Measurements from ENCODE around the gene RABGEF1. TPM values are rescaled to one million over a fixed set of nuclear protein-coding genes. Genes with fewer than 3 reads are reported as not detected.
"Not testable (repeated sequence)": the region's sequence is repeated elsewhere in the genome, so short reads cannot be mapped to it uniquely, and the experiment has no call there.

The RABGEF1 gene
- total RNA-seq, 1 experiment from 2014 or later: 49.5 TPM

DNA sequence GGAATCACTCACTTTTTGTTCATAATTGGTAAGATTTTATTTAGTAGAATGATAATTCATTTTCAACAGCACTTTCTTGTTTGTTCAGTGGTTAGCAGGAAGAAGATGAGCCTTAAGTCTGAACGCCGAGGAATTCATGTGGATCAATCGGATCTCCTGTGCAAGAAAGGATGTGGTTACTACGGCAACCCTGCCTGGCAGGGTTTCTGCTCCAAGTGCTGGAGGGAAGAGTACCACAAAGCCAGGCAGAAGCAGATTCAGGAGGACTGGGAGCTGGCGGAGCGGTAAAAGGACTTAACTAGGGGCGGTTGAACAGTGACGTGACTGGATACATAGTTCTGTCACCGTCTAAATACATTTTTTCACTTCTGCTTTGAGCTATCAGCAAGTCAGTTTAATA is 31.3 kb downstream of the RABGEF1 start:
- no peak overlapping the region for H3K27ac Mint-ChIP-seq (ENCODE audit: low read depth, unreplicated experiment)
- ChIA-PET POLR2A (interaction anchor here (1.1 kb wide), 1 partner anchor 118 kb away, joined by 3 read pairs; no protein-coding TSS in a partner anchor), CTCF (interaction anchor here (0.6 to 0.7 kb wide), 2 partner anchors 28 to 188 kb away, joined by 3 to 4 read pairs; no protein-coding TSS in a partner anchor)
- TF ChIP-seq, protein P1, sequence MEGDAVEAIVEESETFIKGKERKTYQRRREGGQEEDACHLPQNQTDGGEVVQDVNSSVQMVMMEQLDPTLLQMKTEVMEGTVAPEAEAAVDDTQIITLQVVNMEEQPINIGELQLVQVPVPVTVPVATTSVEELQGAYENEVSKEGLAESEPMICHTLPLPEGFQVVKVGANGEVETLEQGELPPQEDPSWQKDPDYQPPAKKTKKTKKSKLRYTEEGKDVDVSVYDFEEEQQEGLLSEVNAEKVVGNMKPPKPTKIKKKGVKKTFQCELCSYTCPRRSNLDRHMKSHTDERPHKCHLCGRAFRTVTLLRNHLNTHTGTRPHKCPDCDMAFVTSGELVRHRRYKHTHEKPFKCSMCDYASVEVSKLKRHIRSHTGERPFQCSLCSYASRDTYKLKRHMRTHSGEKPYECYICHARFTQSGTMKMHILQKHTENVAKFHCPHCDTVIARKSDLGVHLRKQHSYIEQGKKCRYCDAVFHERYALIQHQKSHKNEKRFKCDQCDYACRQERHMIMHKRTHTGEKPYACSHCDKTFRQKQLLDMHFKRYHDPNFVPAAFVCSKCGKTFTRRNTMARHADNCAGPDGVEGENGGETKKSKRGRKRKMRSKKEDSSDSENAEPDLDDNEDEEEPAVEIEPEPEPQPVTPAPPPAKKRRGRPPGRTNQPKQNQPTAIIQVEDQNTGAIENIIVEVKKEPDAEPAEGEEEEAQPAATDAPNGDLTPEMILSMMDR (IDR thresholded peaks at IDR 0.05; ENCODE audit: unreplicated experiment): no peak
- intact Hi-C loops (cut with micrococcal nuclease): no loop called here
- H3K4me1 Mint-ChIP-seq (ENCODE audit: insufficient read depth, unreplicated experiment): peaks cover 14% of the 10 kb centered on the region
- H3K36me3 Mint-ChIP-seq (ENCODE audit: insufficient read depth, unreplicated experiment): peaks cover 67% of the 10 kb centered on the region
- H3K4me3 Mint-ChIP-seq (ENCODE audit: unreplicated experiment): no peak overlapping the region
- H3K9me3 Mint-ChIP-seq (ENCODE audit: unreplicated experiment): no peaks in the 10 kb centered on the region
- no peak for DNase-seq (ENCODE audit: unreplicated experiment)
- no peaks in the 10 kb centered on the region for H3K27me3 Mint-ChIP-seq (ENCODE audit: insufficient read depth, unreplicated experiment)
- no TSS peak for BruUV-seq (replicated peaks)

DNA sequence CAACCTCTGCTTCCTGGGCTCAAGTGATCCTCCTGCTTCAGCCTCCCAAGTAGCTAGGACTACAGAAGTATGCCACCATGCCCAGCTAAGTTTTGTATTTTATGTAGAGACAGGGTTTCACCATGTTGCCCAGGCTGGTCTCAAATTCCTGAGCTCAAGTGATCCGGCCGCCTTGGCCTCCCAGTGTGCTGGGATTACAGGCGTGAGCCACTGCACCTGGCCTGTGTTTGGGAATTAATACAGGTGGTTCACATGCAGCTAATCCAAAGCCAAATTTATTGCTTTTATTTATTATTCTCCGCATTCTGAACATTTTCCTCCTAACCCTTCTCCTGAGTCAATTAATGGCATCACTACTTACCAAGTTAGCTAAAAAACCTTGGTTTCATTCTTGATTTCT is 33.2 kb downstream of the RABGEF1 start:
- ChIA-PET CTCF (interaction anchor here (0.7 kb wide), 1 partner anchor 9 kb away, joined by 4 read pairs; no protein-coding TSS in a partner anchor), POLR2A (interaction anchor here (0.7 kb wide), 1 partner anchor 33 kb away, joined by 3 read pairs; the partner anchor contains the start of gene RABGEF1)
- intact Hi-C loops (cut with micrococcal nuclease); H3K4me3 Mint-ChIP-seq (ENCODE audit: unreplicated experiment); BruUV-seq (replicated peaks); H3K27ac Mint-ChIP-seq (ENCODE audit: low read depth, unreplicated experiment); H3K9me3 Mint-ChIP-seq (ENCODE audit: unreplicated experiment); H3K27me3 Mint-ChIP-seq (ENCODE audit: insufficient read depth, unreplicated experiment); DNase-seq (ENCODE audit: unreplicated experiment): not testable (repeated sequence)
- peaks cover 81% of the 10 kb centered on the region for H3K36me3 Mint-ChIP-seq (ENCODE audit: insufficient read depth, unreplicated experiment)
- peaks cover 14% of the 10 kb centered on the region for H3K4me1 Mint-ChIP-seq (ENCODE audit: insufficient read depth, unreplicated experiment)

DNA sequence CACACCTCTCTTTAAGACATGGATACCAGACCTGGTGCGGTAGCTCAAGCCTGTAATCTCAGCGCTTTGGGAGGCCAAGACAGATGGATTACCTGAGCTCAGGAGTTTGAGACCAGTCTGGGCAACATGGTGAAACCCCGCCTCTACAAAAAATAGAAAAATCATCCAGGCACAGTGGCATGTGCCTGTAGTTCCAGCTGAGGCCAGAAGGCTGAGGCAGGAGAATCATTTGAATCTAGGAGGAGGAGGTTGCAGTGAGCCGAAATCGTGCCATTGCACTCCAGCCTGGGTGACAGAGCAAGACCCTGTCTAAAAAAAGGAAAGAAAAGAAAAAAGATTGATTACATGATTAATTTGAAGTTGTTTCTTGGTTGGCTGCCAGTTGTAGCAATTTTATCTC is 35.9 kb downstream of the RABGEF1 start:
- intact Hi-C loops (cut with micrococcal nuclease); DNase-seq (ENCODE audit: unreplicated experiment); H3K9me3 Mint-ChIP-seq (ENCODE audit: unreplicated experiment); BruUV-seq (replicated peaks); H3K4me3 Mint-ChIP-seq (ENCODE audit: unreplicated experiment); H3K27ac Mint-ChIP-seq (ENCODE audit: low read depth, unreplicated experiment); H3K27me3 Mint-ChIP-seq (ENCODE audit: insufficient read depth, unreplicated experiment): not testable (repeated sequence)
- CTCF ChIA-PET: interaction anchor here (1.2 kb wide), 1 partner anchor 22 kb away, joined by 3 read pairs; no protein-coding TSS in a partner anchor
- Mint-ChIP-seq H3K4me1 (ENCODE audit: insufficient read depth, unreplicated experiment) (peaks cover 12% of the 10 kb centered on the region), H3K36me3 (ENCODE audit: insufficient read depth, unreplicated experiment) (peaks cover 95% of the 10 kb centered on the region)
- POLR2A ChIA-PET: interaction anchor here (1.0 to 1.4 kb wide), 2 partner anchors 34 to 95 kb away, joined by 3 read pairs; no protein-coding TSS in a partner anchor

DNA sequence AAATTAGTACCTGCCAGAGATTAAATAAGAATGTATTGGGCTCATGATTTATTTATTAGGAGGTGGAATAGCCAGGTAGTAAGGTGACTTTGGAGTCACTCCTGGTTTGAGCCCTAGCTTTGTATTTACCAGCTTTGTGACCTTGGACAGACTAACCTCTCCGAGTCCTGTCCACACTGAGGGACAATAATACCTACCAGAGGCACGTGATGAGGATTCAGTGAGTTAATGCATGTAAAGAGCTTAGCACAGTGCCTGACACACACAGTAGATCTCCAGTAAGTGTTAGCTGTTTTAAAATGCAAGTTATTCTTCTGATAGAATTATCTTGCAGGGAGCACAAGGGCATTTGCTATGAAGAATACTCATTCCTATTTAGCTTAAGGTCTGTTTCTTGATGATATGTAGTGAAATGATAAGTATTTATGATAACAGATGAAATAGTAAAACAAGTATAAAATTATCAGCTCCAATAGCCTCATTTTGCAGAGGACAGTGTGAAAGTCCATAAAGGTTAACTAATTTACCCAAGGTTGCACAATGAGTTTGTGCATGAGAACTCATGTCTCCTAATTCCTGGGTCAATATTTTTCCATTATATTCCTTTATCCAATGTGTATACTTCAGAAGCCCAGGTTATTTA is 36.4 kb downstream of the RABGEF1 start:
- POLR2A ChIA-PET: interaction anchor here (1.3 to 1.4 kb wide), 2 partner anchors 34 to 37 kb away, joined by 3 read pairs; partner anchors contain the start of gene RABGEF1
- TF ChIP-seq, protein P1 (IDR thresholded peaks at IDR 0.05; ENCODE audit: unreplicated experiment): no peak
- Mint-ChIP-seq H3K36me3 (ENCODE audit: insufficient read depth, unreplicated experiment) (peaks cover 95% of the 10 kb centered on the region), H3K27ac (ENCODE audit: low read depth, unreplicated experiment) (no peak overlapping the region), H3K4me1 (ENCODE audit: insufficient read depth, unreplicated experiment) (peaks cover 12% of the 10 kb centered on the region), H3K4me3 (ENCODE audit: unreplicated experiment) (no peak overlapping the region), H3K27me3 (ENCODE audit: insufficient read depth, unreplicated experiment) (no peaks in the 10 kb centered on the region), H3K9me3 (ENCODE audit: unreplicated experiment) (no peaks in the 10 kb centered on the region)
- intact Hi-C loops (cut with micrococcal nuclease): no loop called here
- CTCF ChIA-PET: interaction anchor here (0.6 to 1.2 kb wide), 2 partner anchors 21 to 208 kb away, joined by 3 read pairs; no protein-coding TSS in a partner anchor
- DNase-seq (ENCODE audit: unreplicated experiment): no peak
- no TSS peak for BruUV-seq (replicated peaks)

DNA sequence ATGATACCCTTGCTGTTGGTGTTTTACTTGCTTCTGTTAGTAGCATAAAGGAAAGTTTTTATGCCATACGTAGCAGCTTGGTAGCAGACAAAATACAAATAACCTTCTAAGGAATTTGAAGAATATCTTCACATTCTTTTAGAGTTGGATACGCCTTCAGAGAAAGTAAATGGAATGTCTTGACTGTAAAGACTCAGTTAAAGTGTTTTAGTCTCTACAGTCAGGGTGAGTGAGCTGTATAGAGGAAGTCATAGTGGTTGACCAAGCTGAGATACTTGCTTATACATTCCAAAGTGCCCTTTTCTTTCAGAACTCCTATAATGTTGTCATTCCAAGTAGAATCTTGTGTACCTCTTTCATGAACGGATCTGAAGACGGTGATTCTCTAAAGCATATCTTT is 37.7 kb downstream of the RABGEF1 start:
- peaks cover 91% of the 10 kb centered on the region for H3K36me3 Mint-ChIP-seq (ENCODE audit: insufficient read depth, unreplicated experiment)
- intact Hi-C loops (cut with micrococcal nuclease): no loop called here
- no peak for DNase-seq (ENCODE audit: unreplicated experiment)
- no peaks in the 10 kb centered on the region for H3K27me3 Mint-ChIP-seq (ENCODE audit: insufficient read depth, unreplicated experiment)
- no peaks in the 10 kb centered on the region for H3K9me3 Mint-ChIP-seq (ENCODE audit: unreplicated experiment)
- H3K4me3 Mint-ChIP-seq (ENCODE audit: unreplicated experiment): no peak overlapping the region
- ChIA-PET CTCF (no interaction called here), POLR2A (interaction anchor here (0.8 kb wide), 1 partner anchor 219 kb away, joined by 3 read pairs; the partner anchor contains the start of gene TYW1)
- H3K4me1 Mint-ChIP-seq (ENCODE audit: insufficient read depth, unreplicated experiment): peaks cover 12% of the 10 kb centered on the region
- TF ChIP-seq, protein P1 (IDR thresholded peaks at IDR 0.05; ENCODE audit: unreplicated experiment): no peak
- no TSS peak for BruUV-seq (replicated peaks)
- no peak overlapping the region for H3K27ac Mint-ChIP-seq (ENCODE audit: low read depth, unreplicated experiment)
